Effector CD4-positive, alpha-beta T cell (primary cell): ENCODE results near the gene THBD.

ENCODE experiments used
- DNase-seq: peaks from one replicate; pipeline ENCODE4 v3.0.0-alpha.2; 2020

Gene THBD

DNA sequence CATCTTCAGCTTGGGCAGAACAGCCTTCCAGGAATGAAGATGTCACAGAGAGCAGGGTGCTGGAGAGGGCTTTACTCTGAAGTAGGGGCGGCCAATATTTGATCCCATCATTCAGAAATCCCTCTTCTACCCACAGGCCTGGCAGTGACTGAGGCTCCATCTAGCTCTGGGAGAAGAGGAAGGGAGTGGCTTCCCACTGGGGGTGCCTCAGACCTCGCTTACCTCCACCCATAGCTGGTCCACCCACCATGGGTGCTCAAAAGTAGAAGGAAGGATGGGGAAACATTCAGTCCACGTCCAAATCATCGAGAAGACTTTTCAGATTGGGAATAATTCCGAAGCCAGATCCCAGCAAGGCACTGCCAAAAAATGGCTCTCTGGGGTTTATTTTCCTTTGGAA lies 11.8 kb upstream of the THBD start:
- DNase-seq, result no peak

DNA sequence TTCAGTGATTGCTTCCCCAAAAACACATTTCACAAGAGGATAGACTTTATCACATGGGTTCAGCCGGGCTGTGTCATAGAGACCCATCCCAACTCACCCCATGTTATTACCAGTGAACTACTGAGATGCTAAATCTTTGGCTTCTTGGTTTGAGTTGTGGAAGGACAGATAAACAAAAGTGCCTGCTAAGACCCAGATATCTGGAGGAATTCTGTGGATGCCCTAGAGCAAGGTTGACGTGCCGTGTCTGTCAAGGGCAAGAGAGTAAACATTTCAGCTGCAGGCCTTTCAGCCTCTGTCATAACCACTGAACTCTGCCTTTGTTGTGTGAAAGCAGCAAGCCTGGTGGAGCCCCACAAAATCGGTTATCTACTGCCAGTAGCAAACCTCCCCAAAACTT lies 11.2 kb upstream of the THBD start:
- DNase-seq, result no peak

DNA sequence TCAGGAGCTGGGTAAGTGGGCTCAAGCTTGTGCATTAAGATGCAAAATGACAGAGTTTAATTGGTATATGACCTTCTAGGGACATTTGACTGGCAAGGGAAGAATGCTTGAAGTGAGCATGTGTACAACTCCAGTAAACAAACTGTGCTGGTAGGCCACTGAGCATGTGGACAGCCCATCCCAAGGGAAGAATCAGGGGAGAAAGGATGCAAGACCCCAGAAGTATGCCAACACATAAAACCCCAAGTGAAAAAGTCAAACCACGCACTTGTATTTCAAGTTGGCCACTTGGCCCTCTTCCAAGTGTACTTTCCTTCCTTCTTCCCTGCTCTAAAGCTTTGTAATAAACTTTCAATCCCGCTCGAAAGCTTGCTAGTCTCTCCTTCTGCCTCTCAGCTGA lies 10.4 kb upstream of the THBD start:
- no peak for DNase-seq

DNA sequence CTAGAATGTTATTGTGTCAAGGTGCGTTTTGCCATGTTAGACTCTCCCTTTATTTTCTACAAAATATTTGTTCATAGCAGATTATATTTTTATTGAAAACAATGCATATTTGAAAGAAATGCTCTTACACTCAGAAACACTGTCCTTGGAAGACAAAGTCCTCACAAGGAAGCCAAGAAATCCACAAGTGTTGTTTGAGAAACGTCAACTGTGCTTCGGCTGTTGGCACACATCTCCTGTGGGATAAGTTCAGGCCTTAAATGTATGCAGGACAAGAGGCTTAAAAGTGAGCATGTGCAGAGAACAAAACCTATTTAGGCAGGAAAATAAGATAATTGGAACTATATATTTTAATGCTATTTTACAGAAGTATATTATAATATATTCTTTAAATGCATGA lies 9.5 kb upstream of the THBD start:
- DNase-seq, result no peak

DNA sequence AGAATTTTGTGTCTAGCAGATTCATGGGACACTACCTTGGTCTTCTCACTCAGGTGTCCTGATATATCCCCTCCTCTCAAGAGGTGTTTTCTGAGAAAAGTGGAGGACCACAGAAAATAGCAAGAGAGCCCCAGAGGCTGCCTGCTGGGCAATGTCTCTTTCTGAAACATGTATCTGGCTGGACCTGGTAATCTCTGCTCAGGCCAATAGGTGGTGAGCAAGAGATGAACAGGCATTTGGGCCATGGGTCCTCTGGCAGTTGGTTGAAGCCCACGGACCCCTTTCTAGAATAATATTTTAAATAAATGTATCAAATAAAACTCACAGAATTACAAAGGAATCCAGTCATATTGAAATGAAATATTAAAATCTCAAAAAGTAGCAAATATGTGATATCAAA lies 8.8 kb upstream of the THBD start:
- no peak for DNase-seq

DNA sequence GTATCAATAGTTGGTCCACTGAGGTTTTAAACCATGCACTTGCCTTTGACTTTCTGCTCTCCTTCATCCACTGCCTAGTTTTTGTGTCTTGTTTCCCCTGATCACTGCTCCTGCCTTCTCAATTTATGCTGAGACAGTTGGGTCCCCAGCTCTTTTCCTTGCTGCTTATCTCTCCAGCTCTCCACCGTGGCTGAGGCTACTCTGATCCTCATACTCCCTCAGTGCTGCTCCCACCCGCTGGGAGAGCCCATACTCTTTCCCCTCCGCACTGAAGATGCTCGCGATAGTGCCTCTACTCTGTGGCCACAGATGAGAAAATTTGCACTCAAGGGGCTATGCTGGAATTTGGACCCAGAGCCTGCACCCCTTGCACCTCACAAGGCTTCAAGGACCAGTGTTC lies 3.4 kb upstream of the THBD start:
- DNase-seq, result no peak

GRCh38 chr20:23050847-23051627 lies 1.6 kb upstream of the THBD start:
- DNase-seq, result no peak

DNA sequence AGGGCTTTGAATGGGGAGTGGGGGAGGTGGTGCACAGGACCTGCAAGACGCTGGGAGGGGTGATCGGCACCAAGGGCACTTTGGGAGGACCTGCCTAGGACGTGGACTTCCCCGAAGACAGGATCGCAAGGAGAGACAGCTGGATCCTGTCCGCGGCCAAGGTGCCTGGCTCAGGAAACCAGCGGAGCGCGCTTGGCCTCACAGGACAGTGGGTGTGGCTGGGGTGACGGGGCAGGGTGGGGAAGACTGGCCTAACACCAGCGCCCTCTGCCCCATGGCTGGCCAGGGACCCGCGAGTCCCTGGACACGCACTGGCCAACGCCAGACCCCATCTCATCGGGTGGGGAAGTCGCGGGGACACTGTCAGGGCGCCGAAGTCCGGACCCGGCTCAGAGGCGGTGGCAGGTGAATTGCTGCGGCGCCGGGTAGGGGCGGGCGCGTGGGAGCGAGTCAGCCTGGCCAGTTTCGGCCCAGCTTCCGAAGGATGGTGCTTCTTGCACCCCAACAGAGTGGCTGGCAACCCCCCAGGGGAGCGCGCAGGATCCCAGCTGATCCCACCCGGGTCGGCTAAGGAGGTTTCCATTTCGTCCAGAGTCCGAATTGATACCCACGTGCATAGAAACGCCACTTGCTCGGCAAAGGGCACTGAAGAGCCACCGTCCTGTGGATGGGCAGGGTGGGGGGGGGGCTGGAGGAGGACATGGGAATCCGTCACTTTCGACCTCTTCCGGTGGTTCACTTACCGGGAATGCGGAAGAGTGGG lies 785 bp upstream of the THBD start:
- no peak for DNase-seq

GRCh38 chr20:23048283-23049200 lies 930 bp downstream of the THBD start:
- DNase-seq, result no peak

DNA sequence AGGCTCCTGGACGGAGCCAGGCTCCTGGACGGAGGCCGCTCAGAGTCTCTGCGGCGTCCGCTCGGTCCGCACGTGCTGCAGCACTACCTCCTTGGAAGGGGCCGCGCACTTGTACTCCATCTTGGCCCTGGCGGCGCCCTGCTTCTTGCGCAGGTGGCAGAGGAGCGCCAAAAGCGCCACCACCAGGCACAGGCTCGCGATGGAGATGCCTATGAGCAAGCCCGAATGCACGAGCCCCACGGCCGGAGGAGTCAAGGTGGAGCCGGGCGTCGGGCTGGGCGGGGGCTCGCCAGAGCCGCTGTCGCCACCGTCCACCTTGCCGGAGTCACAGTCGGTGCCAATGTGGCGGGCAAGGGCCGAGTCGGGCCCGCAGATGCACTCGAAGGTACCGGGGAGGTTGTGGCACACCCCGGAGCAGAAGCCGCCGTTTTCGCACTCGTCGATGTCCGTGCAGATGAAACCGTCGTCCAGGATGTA lies 1.7 kb downstream of the THBD start:
- no peak for DNase-seq

GRCh38 chr20:23047001-23047737 lies 2.3 kb downstream of the THBD start:
- no peak for DNase-seq

DNA sequence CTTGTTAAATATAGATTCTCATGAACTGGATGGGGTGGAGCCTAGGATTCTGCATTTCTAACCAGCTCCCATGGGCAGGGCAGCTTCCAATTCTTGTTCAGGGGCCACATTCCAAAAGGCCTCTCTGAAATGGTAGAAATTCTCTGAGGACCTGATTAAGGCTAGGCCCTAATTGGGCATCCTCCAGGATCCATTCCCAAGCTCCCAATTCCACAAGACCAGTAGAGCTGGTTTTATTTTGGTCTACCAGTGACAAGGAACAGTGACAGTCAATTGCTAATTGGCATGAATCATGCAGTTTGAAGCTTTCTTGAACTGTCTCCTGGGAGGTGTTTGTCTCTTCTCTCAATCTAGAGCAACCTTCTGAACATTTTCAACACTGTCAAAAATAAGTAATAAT lies 3.0 kb downstream of the THBD start:
- no peak for DNase-seq

DNA sequence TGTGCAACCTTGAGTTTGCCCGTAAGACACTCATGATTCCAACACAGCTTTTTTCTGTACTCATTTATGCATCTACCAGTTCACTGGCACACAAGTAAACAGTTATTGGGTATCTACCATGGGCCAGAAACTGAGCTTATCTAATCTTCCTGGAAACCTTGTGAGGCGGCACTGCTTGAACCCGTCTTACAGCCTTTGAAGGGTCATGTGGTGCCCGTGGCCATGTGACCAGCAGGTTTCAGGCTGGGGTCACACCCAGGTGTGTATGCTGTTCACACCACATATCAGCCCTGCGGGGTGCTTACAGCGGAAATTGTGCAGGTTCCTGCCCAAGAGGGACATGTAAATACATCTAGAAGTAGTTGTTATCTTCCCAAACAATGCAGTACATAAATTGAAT lies 6.1 kb downstream of the THBD start:
- DNase-seq, result no peak

DNA sequence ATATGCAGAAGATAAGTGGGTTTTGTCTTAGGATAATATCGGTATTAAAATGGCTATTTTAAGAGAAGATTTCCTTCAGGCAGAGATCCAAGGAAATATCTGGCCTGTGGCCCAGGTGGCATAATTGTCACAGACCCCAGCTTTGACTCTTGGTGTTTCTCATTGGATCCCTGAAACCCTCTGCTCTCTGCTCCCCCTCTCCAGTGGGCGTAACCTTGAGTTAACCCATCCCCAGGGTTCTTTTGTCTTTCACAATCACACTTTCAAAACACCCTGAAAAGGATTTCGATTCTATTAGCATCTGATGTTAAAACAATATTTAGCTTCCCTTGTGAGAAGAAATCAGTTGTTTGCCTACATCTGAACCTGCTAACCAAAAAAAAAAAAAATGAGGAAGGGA lies 7.2 kb downstream of the THBD start:
- no peak for DNase-seq

DNA sequence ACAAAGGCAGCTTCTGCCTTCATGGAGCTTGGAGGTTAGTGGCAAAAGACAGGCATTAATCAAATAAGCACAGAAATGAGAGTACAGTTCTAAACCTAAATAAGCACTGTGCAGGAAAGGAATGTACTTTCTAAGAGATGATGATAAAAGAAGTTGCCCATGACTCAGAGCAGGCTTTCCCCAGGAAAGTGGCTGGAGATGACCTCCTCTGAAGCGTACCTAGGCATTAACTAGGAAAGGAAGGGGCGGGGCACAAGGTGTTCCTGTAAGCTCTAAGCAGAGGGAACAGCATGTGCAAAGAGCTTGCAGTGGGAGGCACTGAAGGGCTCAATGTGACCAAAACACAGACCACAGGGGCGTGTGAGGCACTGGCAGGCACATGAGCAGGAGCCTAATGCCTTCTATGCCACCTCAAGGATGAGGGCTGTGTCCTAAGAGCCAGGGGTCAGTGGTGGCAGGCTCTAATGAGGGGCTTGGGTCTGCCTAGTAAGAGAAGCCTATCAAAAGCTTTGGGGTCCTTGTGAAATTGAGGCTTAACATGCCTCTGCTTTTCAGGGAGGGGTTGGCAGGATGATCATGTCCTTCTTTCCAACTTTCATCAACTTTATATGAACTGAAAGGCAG lies 9.5 kb downstream of the THBD start:
- DNase-seq, result no peak

DNA sequence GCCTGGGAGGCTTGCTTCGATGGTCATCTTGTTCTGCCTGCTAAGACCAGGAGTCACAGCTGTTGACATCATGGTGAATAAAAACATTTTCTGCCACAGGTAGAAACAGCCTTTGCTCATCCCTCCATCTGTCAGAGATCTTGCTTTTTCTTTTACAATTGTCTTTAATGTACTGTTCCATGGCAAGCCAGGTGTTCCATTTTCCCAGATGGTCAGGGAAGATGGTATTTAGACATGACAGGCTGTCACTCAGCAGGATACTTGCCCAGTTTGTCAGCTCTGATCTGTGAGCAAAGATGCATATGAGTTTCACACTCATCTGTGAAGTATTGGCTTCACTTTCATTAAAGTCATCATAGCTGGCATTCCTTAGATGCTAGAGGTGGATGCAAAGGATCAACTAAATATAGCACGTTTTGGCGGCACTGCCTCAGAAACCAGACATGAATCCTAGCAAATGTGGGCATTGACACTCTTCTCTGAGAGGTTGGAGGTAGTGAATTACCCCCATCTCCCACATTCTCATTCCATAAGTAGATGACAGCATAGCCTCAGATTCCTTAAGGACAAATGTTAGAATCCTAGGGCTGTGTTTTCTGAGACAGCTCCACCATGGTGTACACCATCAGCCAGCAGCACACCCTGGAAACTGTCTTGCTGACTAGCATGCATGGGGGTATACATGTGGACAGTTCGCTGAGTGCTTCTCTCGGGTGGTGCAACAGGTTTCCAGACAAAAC lies 10.2 kb downstream of the THBD start:
- no peak for DNase-seq

DNA sequence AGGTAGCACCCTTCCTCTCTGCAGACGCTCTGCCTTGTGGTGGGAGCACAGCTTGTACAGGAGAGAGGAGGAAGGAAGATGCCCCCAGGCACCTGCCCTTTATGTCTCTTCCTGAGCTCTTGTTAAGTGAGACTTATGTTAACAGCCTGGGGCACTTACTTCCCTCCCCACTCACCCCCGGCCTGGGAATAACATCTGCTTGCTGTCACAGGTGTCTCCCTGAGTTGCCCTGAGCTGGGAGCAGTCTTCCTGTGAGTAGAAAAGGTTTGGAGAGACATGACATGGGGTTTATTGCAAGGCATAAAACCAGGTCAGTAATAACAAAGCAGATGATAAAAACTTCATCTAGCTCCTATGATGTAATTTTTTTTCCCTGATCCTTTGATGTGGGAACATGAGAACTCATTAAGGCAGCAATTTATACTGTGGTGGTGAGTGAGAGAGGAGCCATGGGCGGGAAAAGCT lies 12.4 kb downstream of the THBD start:
- no peak for DNase-seq

DNA sequence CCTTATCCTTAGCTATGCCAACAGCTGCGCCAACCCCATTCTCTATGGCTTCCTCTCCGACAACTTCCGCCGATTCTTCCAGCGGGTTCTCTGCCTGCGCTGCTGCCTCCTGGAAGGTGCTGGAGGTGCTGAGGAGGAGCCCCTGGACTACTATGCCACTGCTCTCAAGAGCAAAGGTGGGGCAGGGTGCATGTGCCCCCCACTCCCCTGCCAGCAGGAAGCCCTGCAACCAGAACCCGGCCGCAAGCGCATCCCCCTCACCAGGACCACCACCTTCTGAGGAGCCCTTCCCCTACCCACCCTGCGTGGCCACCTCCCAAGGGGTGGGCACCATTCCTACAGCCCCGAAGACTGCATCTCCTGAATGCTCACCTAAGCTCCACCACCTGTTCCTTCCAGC lies 13.1 kb downstream of the THBD start:
- no peak for DNase-seq

- no peak for DNase-seq
Measured at GRCh38 chr20:23035731-23036130, 13.7 kb downstream of the THBD start.

DNA sequence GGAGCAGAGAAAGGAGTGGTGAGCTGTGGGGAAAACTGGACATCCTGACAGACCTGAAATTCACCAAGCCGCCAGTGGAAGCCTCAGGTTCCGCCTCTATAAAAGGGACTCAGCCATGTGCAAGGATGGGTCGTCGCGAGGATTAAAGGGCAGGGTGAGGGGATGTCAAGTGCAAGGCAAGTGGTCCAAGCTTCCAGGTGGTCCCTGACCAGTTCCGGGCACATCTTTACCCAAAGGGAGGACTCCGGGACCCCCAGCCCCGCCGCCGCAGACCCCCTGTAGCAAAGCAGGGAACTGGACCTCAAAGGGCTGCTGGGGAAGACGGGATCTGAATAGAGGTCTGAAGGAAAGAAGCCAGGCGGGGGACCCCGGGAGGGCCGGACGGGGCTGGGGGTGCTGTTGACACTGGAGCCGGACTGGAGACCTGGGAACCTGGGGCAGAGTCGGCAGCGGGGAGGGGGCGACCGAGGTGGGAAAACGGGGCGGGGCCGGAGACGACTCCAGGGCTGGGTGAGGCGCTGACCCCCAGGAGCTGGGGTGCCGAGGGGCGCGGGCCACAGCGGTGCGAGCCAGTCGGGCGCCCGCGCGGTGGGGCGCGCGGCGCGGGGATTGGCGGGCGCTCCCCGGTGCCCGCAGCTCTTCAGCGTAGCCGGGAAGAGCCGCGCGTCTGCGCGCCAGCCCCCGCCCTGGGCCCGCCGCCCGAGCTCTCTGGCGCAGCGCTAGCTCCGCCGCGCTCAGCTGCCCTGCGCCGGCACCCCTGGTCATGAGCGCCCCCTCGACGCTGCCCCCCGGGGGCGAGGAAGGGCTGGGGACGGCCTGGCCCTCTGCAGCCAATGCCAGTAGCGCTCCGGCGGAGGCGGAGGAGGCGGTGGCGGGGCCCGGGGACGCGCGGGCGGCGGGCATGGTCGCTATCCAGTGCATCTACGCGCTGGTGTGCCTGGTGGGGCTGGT lies 14.5 kb downstream of the THBD start, which contains the start of gene SSTR4:
SSTR4 (plus strand) TSS at position 592 of the 951 bp plus-strand sequence; CDS start at position 764, 172 bp downstream.
- no peak for DNase-seq
